Lung (tissue), 12 donors: ENCODE results near the gene RABL6. TPM values are rescaled to one million over a fixed set of nuclear protein-coding genes. Genes with fewer than 3 reads are reported as not detected.

Experiments
- ATAC-seq: fragments of 200-7000 bp; cut with Tn5 transposase; one replicate; pipeline ENCODE4 v1.9.1; 2020; ENCODE audit warnings: moderate number of reproducible peaks; ENCODE audit not compliant: insufficient read depth, low FRiP score
- DNase-seq, 3 donors: peaks; one replicate each; pipeline ENCODE4 v3.0.0-alpha.2; 2013 to 2017
- H3K27ac ChIP-seq, 2 donors: one replicate each; pipeline ENCODE4 v1.5.1; 2013; ENCODE audit warnings: mild to moderate bottlenecking in 2 of 2, moderate library complexity in 2 of 2, control low read depth in 1 of 2, inconsistent platforms in 1 of 2, low read depth in 1 of 2, low read length in 1 of 2
- H3K27me3 ChIP-seq, 3 donors: one replicate each; pipeline ENCODE4 v1.5.1; 2013; ENCODE audit warnings: low read length in 2 of 3; ENCODE audit not compliant: control insufficient read depth in 3 of 3, insufficient read depth in 3 of 3
- H3K36me3 ChIP-seq, 4 donors: one replicate each; pipeline ENCODE4 v1.5.1; 2013; ENCODE audit warnings: low read length in 4 of 4, mild to moderate bottlenecking in 1 of 4, moderate library complexity in 1 of 4; ENCODE audit not compliant: control insufficient read depth in 4 of 4, insufficient read depth in 4 of 4
- H3K4me1 ChIP-seq, 5 donors: one replicate each; pipeline ENCODE4 v1.5.1; 2013; ENCODE audit warnings: low read length in 5 of 5, mild to moderate bottlenecking in 2 of 5, moderate library complexity in 1 of 5; ENCODE audit not compliant: control insufficient read depth in 5 of 5, insufficient read depth in 5 of 5
- H3K4me3 ChIP-seq: one replicate; pipeline ENCODE4 v1.5.1; 2013; ENCODE audit warnings: mild to moderate bottlenecking, control low read depth, moderate library complexity
- H3K9ac ChIP-seq, 2 donors: one replicate each; pipeline ENCODE4 v1.5.1; 2013; ENCODE audit warnings: low read length in 2 of 2, control low read depth in 1 of 2; ENCODE audit not compliant: insufficient read depth in 1 of 2
- H3K9me3 ChIP-seq, 4 donors: one replicate each; pipeline ENCODE4 v1.5.1; 2013; ENCODE audit warnings: low read length in 3 of 4, mild to moderate bottlenecking in 1 of 4, moderate library complexity in 1 of 4; ENCODE audit not compliant: control insufficient read depth in 4 of 4, insufficient read depth in 3 of 4
- CTCF ChIP-seq: IDR thresholded peaks from 2 replicates; pipeline ENCODE4 v1.5.1; 2012; ENCODE audit warnings: mild to moderate bottlenecking; ENCODE audit errors: control extremely low read depth, extremely low read depth
- WGBS, 2 donors: extraction: QIAGEN DNeasy Blood & Tissue Kit; methylation state at CpG; one replicate each; pipeline ENCODE4 v1.1.7; 2013; 5-methylcytosine and 5-hydroxymethylcytosine counted together
- polyA plus RNA-seq, 2 donors: library from polyadenylated mRNA; stranded (reverse); fragments of 200-250 nt; gene quantifications; one replicate each; pipeline ENCODE4 v1.2.1, GENCODE V29; 2013
- total RNA-seq, 2 donors: library from RNA; depleted of rRNA in 1 of 2; stranded (reverse); fragments of >200 nt in 1 of 2; gene quantifications; one replicate each; pipeline ENCODE4 v1.2.1, GENCODE V29; 2014 to 2021
- donor health status: control.
- donor health status: control.
- donor health status: Bipolar disorder and iron deficiency.
- donor health status: healthy.
- donor health status: DM: yes; HTN: yes; CAD: no.

The RABL6 gene
- total and polyA plus RNA-seq, 4 donors = 36.4 to 87.8 (median 62.2) TPM

- WGBS, 2 donors = 69 to 79% methylated on average over 15 of the region's 15 CpGs
- peaks cover 0 to 19% (median 2%) of the 10 kb centered on the region in 4 donors for H3K36me3 ChIP-seq
- no peak for ATAC-seq
- H3K9ac ChIP-seq = no peak overlapping the region
- H3K4me1 ChIP-seq = peaks cover 0 to 7% (median 0%) of the 10 kb centered on the region in 5 donors
- H3K9me3 ChIP-seq = no peaks in the 10 kb centered on the region
- H3K4me3 ChIP-seq = no peak overlapping the region
- no peak for DNase-seq
- no peak for TF ChIP-seq CTCF
- H3K27me3 ChIP-seq = no peaks in the 10 kb centered on the region
- no peak overlapping the region for H3K27ac ChIP-seq
These were observed 48.3 kb downstream of the RABL6 start for GRCh38 chr9:136856079-136856476.

- H3K9ac ChIP-seq = no peak overlapping the region
- WGBS, 2 donors = 78 to 81% methylated on average over 14 of the region's 14 CpGs
- peaks cover 0 to 22% (median 2%) of the 10 kb centered on the region in 4 donors for H3K36me3 ChIP-seq
- DNase-seq = no peak
- no peak overlapping the region for H3K4me3 ChIP-seq
- H3K4me1 ChIP-seq = peaks cover 0 to 7% (median 0%) of the 10 kb centered on the region in 5 donors
- H3K27me3 ChIP-seq = no peaks in the 10 kb centered on the region
- ATAC-seq = no peak
- H3K27ac ChIP-seq = no peak overlapping the region
- no peak for TF ChIP-seq CTCF
- no peaks in the 10 kb centered on the region for H3K9me3 ChIP-seq
These were observed 48.9 kb downstream of the RABL6 start for GRCh38 chr9:136856541-136857141.

GRCh38 chr9:136857166-136857565 is 49.4 kb downstream of the RABL6 start:
- Histone ChIP-seq H3K4me3 (no peak overlapping the region), H3K27ac (no peak overlapping the region), H3K27me3 (no peaks in the 10 kb centered on the region), H3K4me1 (peaks cover 0 to 7% (median 0%) of the 10 kb centered on the region in 5 donors), H3K9me3 (no peaks in the 10 kb centered on the region), H3K36me3 (peaks cover 0 to 28% (median 4%) of the 10 kb centered on the region in 4 donors), H3K9ac (no peak overlapping the region)
- DNase-seq (no peak), ATAC-seq (no peak)
- WGBS, 2 donors = 89 to 96% methylated on average over 19 of the region's 19 CpGs
- no peak for TF ChIP-seq CTCF
